ENCODE measurements around the gene INCA1. TPM values are rescaled to one million over a fixed set of nuclear protein-coding genes. Genes with fewer than 3 reads are reported as not detected.

The INCA1 gene
- polyA plus RNA-seq, 3 donors, result 0.38 to 0.52 (median 0.44) TPM

DNA sequence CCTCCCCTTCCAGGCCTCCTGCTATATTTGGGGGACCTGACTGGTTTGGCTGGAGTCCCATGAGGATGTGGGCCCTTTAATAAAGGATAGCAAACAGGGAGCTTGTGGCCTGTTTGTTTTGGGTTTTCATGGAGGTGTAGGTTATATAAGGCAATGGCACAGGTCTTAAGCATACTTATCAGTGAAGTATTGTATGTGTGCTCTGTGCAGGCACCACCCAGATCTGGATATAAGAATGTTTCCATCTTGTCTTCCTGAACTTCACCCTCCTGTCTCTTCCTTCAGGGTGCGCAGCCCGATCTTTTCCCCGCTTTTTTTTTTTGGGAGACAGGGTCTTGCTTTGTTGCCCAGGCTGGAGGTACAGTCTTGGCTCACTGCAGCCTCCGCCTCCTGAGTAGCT is 27.3 kb upstream of the INCA1 start:
- Histone ChIP-seq H2AFZ (ENCODE audit: insufficient read depth, low read depth, low read length, poor library complexity, severe bottlenecking) (no peak overlapping the region), H4K20me1 (ENCODE audit: insufficient read depth, low read length) (no peaks in the 10 kb centered on the region), H3K9ac (ENCODE audit: insufficient read depth, low read length, poor library complexity, severe bottlenecking) (no peak overlapping the region), H3K9me3 (replicated peaks in 1 of 2; ENCODE audit: control insufficient read depth in 1 of 2, insufficient read depth in 1 of 2, low read length in 2 of 2) (no peaks in the 10 kb centered on the region), H3K36me3 (replicated peaks in 1 of 2; ENCODE audit: control insufficient read depth in 1 of 2, insufficient read depth in 2 of 2, low read length in 2 of 2) (peaks cover 29 to 41% of the 10 kb centered on the region in 2 donors), H3K27me3 (ENCODE audit: control insufficient read depth in 2 of 2, insufficient read depth in 2 of 2, low read length in 2 of 2) (no peaks in the 10 kb centered on the region), H3K27ac (ENCODE audit: low read depth in 1 of 2, low read length in 2 of 2) (no peak overlapping the region), H3K4me1 (ENCODE audit: control insufficient read depth in 1 of 2, insufficient read depth in 2 of 2, low read length in 2 of 2) (peaks cover 9% of the 10 kb centered on the region in 2 donors), H3K79me2 (ENCODE audit: insufficient read depth, low read length) (no peaks in the 10 kb centered on the region), H3K4me3 (replicated peaks in 1 of 3; ENCODE audit: low read depth in 2 of 3, low read length in 3 of 3) (no peak overlapping the region), H3K4me2 (replicated peaks; ENCODE audit: extremely low read depth, low read length, poor library complexity, severe bottlenecking) (no peak overlapping the region)
- Mint-ChIP-seq H3K27ac (peak overlapping the region in 2 of 7 donors; percentile 10 to 48), H3K27me3 (ENCODE audit: low read depth in 3 of 3) (peaks cover 0 to 6% (median 2%) of the 10 kb centered on the region in 3 donors), H3K9me3 (peaks cover 0 to 3% (median 0%) of the 10 kb centered on the region in 7 donors), H3K36me3 (peaks cover 44 to 47% of the 10 kb centered on the region in 2 donors), H3K4me3 (no peak overlapping the region), H3K4me1 (peaks cover 17% of the 10 kb centered on the region)
- WGBS (ENCODE audit: insufficient coverage), result 97% methylated on average over 4 of the region's 4 CpGs
- TF ChIP-seq, protein P1, sequence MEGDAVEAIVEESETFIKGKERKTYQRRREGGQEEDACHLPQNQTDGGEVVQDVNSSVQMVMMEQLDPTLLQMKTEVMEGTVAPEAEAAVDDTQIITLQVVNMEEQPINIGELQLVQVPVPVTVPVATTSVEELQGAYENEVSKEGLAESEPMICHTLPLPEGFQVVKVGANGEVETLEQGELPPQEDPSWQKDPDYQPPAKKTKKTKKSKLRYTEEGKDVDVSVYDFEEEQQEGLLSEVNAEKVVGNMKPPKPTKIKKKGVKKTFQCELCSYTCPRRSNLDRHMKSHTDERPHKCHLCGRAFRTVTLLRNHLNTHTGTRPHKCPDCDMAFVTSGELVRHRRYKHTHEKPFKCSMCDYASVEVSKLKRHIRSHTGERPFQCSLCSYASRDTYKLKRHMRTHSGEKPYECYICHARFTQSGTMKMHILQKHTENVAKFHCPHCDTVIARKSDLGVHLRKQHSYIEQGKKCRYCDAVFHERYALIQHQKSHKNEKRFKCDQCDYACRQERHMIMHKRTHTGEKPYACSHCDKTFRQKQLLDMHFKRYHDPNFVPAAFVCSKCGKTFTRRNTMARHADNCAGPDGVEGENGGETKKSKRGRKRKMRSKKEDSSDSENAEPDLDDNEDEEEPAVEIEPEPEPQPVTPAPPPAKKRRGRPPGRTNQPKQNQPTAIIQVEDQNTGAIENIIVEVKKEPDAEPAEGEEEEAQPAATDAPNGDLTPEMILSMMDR (IDR thresholded peaks at IDR 0.05), result no peak
- DNase-seq, result no peak
- intact Hi-C loops (cut with micrococcal nuclease), result no loop called here

GRCh38 chr17:5023588-5024147 is 26.3 kb upstream of the INCA1 start:
- peaks cover 53 to 54% of the 10 kb centered on the region in 2 donors for H3K36me3 Mint-ChIP-seq
- H3K9ac ChIP-seq (ENCODE audit: insufficient read depth, low read length, poor library complexity, severe bottlenecking), result no peak overlapping the region
- no peak overlapping the region for H2AFZ ChIP-seq (ENCODE audit: insufficient read depth, low read depth, low read length, poor library complexity, severe bottlenecking)
- H3K27ac ChIP-seq (ENCODE audit: low read depth in 1 of 2, low read length in 2 of 2), result no peak overlapping the region
- 94% methylated on average over 22 of the region's 29 CpGs for WGBS (ENCODE audit: insufficient coverage)
- no peak overlapping the region for H3K4me3 Mint-ChIP-seq
- no peaks in the 10 kb centered on the region for H3K9me3 ChIP-seq (replicated peaks in 1 of 2; ENCODE audit: control insufficient read depth in 1 of 2, insufficient read depth in 1 of 2, low read length in 2 of 2)
- no peak overlapping the region for H3K4me2 ChIP-seq (replicated peaks; ENCODE audit: extremely low read depth, low read length, poor library complexity, severe bottlenecking)
- peaks cover 0 to 6% (median 1%) of the 10 kb centered on the region in 3 donors for H3K27me3 Mint-ChIP-seq (ENCODE audit: low read depth in 3 of 3)
- H3K27me3 ChIP-seq (ENCODE audit: control insufficient read depth in 2 of 2, insufficient read depth in 2 of 2, low read length in 2 of 2), result no peaks in the 10 kb centered on the region
- H3K27ac Mint-ChIP-seq, result peak overlapping the region in 1 of 7 donors; percentile 22
- H3K4me1 Mint-ChIP-seq, result peaks cover 21% of the 10 kb centered on the region
- H3K4me1 ChIP-seq (ENCODE audit: control insufficient read depth in 1 of 2, insufficient read depth in 2 of 2, low read length in 2 of 2), result peaks cover 12 to 13% of the 10 kb centered on the region in 2 donors
- TF ChIP-seq, protein P1 (IDR thresholded peaks at IDR 0.05), result no peak
- no peak overlapping the region for H3K4me3 ChIP-seq (replicated peaks in 1 of 3; ENCODE audit: low read depth in 2 of 3, low read length in 3 of 3)
- no peaks in the 10 kb centered on the region for H3K79me2 ChIP-seq (ENCODE audit: insufficient read depth, low read length)
- peaks cover 33 to 50% of the 10 kb centered on the region in 2 donors for H3K36me3 ChIP-seq (replicated peaks in 1 of 2; ENCODE audit: control insufficient read depth in 1 of 2, insufficient read depth in 2 of 2, low read length in 2 of 2)
- H3K9me3 Mint-ChIP-seq, result peaks cover 0 to 3% (median 0%) of the 10 kb centered on the region in 7 donors
- intact Hi-C loops (cut with micrococcal nuclease), result no loop called here
- no peaks in the 10 kb centered on the region for H4K20me1 ChIP-seq (ENCODE audit: insufficient read depth, low read length)
- no peak for DNase-seq

Measured in CD14-positive monocyte (primary cell).